OCI-LY7 (cell line): ENCODE measurements around the gene SRRT.

ENCODE experiments used
- EZH2phosphoT487 ChIP-seq: fragments of 200-600 bp; sonication (generic); IDR thresholded peaks from 2 replicates; pipeline ENCODE4 v1.6.1; 2018; ENCODE audit warnings: low read depth, borderline replicate concordance, mild to moderate bottlenecking, mixed run types, antibody characterized with exemption, low read length, moderate library complexity, mixed read lengths
- TF ChIP-seq, protein P1 (sequence below): fragments of 200-600 bp; sonication (generic); conservative IDR thresholded peaks from 2 replicates; pipeline ENCODE4 v1.5.1; 2014; ENCODE audit warnings: mild to moderate bottlenecking, antibody characterized with exemption, low read length, moderate library complexity, mixed read lengths

DNA sequence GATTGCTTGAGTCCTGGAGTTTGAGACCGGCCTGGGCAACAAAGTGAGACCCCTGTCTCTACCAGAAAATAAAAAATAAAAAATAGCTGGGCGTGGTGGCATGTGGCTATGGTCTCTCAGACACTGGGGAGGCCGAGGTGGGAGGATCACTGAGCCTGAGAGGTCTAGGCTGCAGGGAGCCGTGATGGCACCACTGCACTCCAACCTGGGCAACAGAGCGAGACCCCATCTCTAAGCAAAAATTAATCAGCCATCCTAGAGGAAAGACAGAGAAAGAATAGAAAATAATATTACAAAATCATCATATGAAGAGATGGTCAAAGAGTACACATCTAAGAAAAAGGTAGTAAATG is 42.6 kb upstream of the SRRT start:
- TF ChIP-seq, protein P1, sequence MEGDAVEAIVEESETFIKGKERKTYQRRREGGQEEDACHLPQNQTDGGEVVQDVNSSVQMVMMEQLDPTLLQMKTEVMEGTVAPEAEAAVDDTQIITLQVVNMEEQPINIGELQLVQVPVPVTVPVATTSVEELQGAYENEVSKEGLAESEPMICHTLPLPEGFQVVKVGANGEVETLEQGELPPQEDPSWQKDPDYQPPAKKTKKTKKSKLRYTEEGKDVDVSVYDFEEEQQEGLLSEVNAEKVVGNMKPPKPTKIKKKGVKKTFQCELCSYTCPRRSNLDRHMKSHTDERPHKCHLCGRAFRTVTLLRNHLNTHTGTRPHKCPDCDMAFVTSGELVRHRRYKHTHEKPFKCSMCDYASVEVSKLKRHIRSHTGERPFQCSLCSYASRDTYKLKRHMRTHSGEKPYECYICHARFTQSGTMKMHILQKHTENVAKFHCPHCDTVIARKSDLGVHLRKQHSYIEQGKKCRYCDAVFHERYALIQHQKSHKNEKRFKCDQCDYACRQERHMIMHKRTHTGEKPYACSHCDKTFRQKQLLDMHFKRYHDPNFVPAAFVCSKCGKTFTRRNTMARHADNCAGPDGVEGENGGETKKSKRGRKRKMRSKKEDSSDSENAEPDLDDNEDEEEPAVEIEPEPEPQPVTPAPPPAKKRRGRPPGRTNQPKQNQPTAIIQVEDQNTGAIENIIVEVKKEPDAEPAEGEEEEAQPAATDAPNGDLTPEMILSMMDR, result no peak
- no peak for TF ChIP-seq EZH2phosphoT487
